ENCODE results near the gene ATP8A2.

- no peak for TF ChIP-seq EZH2phosphoT487 (IDR thresholded peaks at IDR 0.05)
- TF ChIP-seq, protein P1, sequence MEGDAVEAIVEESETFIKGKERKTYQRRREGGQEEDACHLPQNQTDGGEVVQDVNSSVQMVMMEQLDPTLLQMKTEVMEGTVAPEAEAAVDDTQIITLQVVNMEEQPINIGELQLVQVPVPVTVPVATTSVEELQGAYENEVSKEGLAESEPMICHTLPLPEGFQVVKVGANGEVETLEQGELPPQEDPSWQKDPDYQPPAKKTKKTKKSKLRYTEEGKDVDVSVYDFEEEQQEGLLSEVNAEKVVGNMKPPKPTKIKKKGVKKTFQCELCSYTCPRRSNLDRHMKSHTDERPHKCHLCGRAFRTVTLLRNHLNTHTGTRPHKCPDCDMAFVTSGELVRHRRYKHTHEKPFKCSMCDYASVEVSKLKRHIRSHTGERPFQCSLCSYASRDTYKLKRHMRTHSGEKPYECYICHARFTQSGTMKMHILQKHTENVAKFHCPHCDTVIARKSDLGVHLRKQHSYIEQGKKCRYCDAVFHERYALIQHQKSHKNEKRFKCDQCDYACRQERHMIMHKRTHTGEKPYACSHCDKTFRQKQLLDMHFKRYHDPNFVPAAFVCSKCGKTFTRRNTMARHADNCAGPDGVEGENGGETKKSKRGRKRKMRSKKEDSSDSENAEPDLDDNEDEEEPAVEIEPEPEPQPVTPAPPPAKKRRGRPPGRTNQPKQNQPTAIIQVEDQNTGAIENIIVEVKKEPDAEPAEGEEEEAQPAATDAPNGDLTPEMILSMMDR (IDR thresholded peaks at IDR 0.05), result no peak
These were observed 641.2 kb downstream of the ATP8A2 start for GRCh38 chr13:26012995-26013394.

Data from neural progenitor cell (in vitro differentiated cells).